Measurements from ENCODE around the gene SMPD4.
"Not testable (repeated sequence)": the region's sequence is repeated elsewhere in the genome, so short reads cannot be mapped to it uniquely, and the experiment has no call there.

Gene SMPD4

DNA sequence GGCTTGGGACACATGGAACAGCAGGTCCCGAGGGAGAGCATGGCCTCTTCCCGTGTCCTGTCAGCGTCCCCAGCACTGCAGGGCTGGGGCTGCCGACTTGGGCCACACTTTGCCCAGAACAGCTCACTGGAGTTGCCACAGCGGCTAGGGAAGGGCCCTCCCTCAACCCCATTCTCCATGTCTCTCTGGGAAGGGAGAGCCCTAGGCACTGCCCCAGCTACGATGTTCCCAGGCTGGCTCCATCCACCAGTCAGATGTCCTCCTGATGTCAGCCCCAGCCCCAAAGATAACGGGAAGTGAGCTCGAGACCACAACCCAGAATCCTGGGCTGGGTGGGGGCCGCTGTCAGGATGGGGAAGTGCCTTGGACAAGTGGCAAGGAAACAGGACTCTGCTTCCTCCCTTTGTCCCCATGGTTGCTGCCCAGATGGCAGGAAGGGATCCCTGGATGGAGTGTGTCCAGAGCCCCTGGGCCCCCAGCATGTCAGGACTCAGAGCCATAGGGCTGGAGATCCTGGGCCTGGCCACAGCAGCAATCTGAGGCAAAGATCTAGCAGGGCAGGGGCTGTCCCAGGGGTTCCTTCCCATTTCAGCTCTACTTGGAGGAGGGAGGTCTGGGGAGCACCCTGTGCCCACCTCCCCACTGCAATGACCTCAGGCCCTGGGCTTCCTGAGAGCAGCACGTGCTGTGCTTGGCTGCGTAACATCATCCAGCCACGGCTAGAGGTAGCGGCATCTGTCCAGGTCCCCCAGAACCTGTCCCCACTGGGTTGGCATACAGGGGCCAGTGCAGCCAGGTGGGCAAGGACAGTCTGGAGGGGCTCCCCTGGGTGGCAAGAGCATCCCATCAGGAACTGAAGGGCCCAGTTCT, 38.8 kb downstream of the SMPD4 start:
- not testable (repeated sequence) for DNase-seq (ENCODE audit: low read depth); H3K4me3 ChIP-seq (ENCODE audit: low read depth, low read length)

DNA sequence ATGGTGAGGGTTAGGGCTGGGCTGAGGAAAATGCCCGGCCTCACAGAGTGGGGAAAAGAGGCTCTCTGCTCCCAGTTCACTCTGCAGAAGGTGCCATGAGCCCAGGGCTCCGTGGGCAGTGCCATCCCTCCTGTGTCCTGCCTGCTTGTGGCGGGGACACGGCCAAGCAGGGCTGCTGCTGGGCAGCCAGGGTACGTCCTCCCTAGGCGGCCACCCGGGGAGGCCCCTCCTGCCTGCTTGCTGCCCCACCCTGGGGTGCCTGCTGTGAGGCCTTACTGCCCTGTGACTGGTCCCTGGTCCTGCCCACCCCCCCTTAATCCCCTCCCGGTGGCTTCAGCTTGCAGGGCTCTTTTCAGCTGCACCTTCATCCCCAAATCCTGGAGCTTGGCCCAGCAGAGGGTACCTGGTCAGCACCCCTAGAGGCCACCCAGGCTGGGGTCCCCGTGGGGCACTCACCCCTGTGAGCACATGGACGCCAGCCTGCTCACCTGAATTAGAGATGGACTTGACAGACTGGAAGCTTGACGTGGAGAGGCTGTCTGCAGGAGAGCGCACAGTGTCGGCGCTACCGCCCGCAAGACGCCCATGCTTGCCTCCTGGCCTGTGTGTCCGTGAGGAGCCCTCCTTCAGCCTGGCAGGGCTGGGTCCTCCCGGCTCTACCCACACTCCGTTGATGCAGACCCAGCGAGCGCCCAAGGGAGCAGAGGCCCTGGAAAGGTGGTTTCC, 39.6 kb downstream of the SMPD4 start:
- DNase-seq (ENCODE audit: low read depth); H3K4me3 ChIP-seq (ENCODE audit: low read depth, low read length): not testable (repeated sequence)

DNA sequence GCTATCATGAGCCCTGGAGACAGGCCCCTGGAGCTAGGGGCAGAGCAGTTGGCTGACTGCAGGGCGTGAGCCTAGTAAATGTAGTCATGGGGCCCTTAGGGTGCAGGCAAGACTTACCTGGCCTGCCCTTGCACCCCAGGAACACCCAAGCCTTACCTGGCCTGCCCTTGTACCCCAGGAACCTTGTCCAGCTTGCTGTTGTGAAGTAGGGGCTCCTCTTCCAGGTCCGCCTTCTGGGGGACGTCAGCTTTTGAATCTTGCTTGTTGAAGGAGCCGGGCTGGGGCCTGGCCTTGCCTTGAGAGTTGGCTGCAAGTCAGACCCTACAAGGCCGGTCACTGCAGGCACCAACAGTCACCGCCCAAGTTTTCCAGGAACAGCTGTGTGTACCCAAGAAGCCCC, 40.4 kb downstream of the SMPD4 start:
- H3K4me3 ChIP-seq (ENCODE audit: low read depth, low read length); DNase-seq (ENCODE audit: low read depth): not testable (repeated sequence)

DNA sequence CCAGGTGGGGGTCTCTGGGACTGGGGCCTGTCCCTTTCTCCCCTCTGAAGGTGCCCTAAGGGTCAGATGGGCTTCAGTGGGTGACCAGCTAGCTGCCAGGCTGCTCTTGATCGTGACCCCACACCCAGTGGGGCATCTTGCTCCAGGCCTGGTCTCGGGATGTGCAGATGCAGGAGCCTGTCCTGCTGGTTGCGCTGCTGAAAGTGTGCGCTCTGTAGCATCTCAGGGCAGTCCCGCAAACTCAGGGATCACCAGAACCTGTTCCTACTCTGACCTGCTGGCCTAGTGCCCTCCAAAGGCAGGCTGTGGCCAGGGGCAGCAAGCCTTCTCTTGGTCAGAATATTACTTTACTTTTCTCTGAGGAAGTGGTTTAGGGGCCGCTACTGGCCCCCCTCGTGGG, 40.9 kb downstream of the SMPD4 start:
- not testable (repeated sequence) for DNase-seq (ENCODE audit: low read depth); H3K4me3 ChIP-seq (ENCODE audit: low read depth, low read length)

DNA sequence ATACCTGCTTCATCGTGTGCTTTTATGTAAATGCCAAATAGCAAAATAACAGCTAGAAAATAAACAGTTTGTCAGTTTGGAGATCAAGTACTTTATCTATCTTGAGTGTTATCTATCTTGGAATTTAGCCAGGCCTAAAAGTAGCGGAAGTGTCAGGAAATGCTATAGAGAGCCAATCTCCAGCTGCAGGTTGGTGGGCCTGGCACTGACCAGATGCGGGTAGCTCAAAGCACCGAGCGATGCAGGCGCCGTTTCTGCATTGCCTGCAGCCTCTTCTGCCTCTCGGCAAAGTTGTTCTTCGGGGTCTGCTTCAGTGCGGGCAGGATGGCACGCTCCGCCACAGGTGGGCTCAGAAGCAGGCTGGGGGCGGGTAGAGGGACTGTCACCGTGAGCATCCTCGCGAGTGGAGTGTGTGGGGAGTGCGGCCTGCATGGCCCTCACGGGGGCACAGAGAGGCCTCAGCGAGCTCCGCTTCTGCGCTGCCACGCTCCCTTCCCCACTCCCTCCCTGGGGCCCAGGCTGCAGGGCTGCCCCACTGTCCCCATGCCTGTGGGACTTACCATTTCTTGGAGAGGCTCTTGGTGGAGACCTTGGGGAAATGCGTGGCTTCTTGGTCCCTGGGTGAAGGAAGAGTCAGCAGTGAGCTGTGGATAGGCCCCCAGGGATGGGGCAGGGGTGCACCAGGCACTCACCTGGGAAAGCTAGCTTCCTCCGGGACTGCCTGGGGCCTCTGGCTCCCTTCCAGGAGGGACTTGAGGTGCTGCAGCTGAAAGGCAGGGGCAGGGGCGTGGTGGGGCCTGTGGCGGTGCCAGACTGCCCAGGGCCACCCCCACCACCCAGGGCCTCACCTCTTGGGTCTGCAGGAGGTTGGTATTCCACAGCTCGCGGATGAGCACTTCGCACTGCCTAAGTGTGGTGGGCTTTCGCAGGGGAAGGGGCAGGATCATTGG, 41.8 kb downstream of the SMPD4 start:
- DNase-seq (ENCODE audit: low read depth); H3K4me3 ChIP-seq (ENCODE audit: low read depth, low read length): not testable (repeated sequence)

DNA sequence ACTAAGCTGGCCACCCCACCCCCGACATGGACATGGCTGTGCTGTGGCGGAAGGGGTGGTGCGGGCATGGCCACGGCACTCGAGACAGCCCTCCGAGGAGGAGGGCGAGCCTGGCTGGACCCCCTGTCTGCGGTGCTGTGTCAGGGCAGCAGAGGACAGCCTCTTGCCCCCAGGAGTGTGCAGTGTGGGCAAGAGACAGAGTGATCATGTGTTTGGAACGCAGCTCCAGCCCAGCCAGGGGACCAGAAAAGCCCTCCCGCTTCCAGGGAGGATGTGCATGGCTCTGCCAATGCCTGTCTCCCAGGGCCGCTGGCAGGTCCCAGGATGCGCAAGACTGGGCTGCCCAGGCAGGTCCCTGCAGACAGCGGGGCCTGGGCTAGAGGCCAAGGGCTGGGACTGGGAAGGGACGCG, 42.6 kb downstream of the SMPD4 start:
- not testable (repeated sequence) for DNase-seq (ENCODE audit: low read depth)

DNA sequence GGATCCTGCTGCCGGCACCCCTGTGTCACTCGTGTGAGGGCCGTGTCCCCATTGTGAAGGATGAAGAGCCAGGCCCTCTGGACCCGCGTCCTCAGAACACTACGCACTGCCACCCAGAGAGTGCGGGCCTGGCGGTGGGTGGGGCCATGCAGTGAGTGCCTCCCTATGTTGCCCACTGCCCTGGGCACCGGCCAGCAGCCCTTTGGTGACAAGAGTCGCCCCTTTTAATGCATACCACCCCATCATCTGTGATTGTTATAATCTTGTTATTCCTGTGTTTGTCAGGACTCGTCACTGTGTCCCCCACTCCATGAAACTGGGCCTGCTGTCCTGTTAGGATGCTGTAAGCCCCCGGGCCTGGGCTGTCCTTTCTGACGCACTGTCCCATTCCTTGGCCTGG, 43.1 kb downstream of the SMPD4 start:
- not testable (repeated sequence) for DNase-seq (ENCODE audit: low read depth); H3K4me3 ChIP-seq (ENCODE audit: low read depth, low read length)

More for the DNA sequence above, 42.6 kb downstream of the SMPD4 start:
- H3K4me3 ChIP-seq (ENCODE audit: low read depth, low read length), result not testable (repeated sequence)

DNA sequence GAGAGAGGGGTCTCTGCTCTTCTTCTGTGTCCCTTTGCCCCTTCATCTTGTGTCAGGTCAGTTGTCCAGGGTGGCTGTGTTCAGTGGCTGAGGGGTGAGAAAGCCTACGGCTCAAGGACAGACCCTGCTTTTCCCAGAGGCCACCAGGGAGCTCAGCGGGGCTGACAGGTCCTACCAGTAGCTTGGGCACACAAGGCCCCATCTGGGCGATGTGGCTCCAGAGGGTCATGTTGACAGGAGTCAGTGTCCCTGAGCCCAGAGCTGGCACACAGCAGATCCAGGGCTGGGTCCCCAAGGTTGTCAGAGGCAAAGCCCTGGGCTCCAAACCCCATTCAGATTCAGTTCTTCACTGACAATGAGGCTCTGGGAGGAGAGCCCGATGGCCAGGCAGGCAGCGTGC, 44.3 kb downstream of the SMPD4 start:
- not testable (repeated sequence) for DNase-seq (ENCODE audit: low read depth); H3K4me3 ChIP-seq (ENCODE audit: low read depth, low read length)

DNA sequence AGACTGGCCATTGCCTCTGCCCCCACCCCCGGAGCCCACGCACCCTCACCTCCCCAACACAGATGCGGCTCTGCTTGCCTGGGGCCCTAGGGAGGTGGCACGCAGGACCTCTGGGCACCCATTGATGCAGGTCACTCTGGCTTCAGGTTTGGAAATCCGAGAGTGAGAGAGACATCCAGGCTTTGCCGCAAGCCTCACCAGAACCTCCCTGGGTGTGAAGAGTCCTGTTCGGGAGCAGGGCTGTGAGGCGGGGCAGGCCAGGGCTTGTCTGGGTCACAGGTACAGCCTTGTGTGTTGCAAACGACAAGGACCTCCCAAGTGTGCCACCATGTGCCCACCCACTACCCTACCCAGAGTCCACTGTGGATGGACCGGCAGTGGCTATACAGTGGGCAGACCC, 44.9 kb downstream of the SMPD4 start:
- H3K4me3 ChIP-seq (ENCODE audit: low read depth, low read length); DNase-seq (ENCODE audit: low read depth): not testable (repeated sequence)

DNA sequence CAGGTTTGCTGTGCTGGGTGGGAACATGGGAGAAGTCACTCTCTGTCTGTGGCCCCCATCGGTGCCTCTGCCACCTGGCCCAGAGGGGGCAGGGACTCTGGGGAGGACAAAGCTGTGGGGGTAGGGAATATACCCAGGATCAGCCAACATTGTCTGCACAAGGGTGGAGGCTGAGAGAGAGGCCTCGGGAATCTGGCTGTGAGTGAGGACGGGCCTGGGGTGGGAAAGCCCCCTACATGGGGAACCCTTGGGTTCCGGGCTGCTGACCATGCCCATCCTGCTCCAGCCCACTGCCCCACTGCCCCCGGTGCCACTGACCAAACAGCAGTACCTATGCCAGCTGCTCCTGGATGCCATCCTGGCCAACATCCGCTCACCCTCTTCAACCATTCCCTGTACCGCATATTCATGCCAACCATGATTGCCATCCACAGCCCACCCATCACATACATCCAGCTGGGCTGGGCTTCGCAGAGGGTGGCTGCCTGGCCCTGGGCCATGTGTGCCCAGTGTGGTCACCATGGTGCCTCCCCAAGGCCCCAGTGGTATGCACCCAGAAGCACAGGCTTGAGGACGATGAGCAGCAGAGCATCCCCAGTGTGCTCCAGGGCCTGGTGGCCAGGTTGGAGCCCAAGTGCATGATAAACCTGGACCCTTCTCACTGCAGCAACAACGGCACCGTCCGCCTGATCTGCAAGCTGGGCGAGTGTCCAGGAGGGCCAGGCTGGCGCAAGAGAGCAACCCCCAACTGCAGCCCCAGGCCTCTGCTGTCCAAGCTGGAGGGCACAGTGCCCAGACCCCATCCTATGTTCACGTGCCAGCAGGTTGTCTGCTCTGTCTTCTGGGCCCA, 45.5 kb downstream of the SMPD4 start:
- DNase-seq (ENCODE audit: low read depth), result no peak
- TF ChIP-seq MYC (IDR thresholded peaks at IDR 0.05; ENCODE audit: low read depth, low read length) (no peak), POLR2A (IDR thresholded peaks at IDR 0.05; ENCODE audit: extremely low read depth, insufficient read length) (no peak)
- TF ChIP-seq, protein P1, sequence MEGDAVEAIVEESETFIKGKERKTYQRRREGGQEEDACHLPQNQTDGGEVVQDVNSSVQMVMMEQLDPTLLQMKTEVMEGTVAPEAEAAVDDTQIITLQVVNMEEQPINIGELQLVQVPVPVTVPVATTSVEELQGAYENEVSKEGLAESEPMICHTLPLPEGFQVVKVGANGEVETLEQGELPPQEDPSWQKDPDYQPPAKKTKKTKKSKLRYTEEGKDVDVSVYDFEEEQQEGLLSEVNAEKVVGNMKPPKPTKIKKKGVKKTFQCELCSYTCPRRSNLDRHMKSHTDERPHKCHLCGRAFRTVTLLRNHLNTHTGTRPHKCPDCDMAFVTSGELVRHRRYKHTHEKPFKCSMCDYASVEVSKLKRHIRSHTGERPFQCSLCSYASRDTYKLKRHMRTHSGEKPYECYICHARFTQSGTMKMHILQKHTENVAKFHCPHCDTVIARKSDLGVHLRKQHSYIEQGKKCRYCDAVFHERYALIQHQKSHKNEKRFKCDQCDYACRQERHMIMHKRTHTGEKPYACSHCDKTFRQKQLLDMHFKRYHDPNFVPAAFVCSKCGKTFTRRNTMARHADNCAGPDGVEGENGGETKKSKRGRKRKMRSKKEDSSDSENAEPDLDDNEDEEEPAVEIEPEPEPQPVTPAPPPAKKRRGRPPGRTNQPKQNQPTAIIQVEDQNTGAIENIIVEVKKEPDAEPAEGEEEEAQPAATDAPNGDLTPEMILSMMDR (IDR thresholded peaks at IDR 0.05; ENCODE audit: low read depth, low read length), result no peak
- TF ChIP-seq, protein P2, sequence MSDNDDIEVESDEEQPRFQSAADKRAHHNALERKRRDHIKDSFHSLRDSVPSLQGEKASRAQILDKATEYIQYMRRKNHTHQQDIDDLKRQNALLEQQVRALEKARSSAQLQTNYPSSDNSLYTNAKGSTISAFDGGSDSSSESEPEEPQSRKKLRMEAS (IDR thresholded peaks at IDR 0.05; ENCODE audit: low read depth, low read length), result no peak
- H3K4me3 ChIP-seq (ENCODE audit: low read depth, low read length), result no peak overlapping the region

DNA sequence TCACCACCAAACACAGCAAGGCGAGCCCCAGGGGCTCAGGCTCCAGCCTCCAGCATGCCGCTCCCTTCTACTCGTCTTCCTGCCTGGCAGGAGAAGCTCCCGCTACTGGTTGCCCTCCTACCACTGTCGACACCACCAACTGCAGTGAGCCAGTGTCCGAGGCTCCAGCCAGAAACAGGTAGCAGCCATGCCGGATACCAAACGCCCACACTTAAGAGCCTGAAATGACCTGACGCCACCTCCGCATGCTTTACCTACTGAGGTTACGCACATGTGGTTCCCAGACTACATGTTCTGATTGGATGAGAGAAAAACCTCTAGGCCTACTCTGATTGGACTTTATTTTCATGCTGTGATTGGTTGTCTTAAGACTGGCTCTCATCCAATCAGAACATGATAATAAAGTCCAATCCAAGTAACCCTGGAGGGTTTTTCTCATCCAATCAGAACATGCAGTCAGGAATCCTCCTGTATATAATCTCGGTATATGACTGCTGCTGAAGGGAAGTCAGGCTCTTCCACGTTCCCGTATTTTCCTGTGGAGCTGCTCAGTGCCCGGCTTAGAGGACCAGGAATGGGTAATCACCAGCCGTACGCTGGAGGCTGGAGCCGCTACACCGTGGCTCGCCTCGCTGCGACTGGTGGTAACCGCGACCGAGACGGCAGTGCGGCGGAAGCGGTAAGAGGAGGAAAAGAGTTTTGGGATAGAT, 52.1 kb downstream of the SMPD4 start, which contains the start of gene POTEF:
POTEF (minus strand) TSS at position 103 of the 710 bp plus-strand sequence. CDS start 8,707 bp downstream, outside the sequence.
- not testable (repeated sequence) for H3K4me3 ChIP-seq (ENCODE audit: low read depth, low read length); DNase-seq (ENCODE audit: low read depth)

DNA sequence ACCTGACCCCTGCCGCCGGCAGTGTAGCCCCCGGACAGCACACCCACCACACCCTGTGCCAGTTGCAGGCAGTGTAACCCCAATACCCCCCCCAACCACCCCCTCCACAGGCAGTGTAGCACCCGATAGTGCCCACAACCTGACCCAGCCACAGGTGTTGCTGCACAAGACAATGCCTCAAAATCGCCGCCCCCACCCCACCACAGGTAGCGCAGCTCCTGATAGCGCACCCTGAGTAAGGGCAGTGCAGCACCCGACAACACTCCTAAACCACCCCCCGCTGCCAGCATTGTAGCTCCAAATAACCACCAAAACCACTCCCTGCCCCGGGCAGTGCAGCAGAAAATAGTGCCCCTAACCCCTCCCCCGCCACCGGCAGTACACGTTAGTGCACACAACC, 52.9 kb downstream of the SMPD4 start:
- not testable (repeated sequence) for H3K4me3 ChIP-seq (ENCODE audit: low read depth, low read length); DNase-seq (ENCODE audit: low read depth)

DNA sequence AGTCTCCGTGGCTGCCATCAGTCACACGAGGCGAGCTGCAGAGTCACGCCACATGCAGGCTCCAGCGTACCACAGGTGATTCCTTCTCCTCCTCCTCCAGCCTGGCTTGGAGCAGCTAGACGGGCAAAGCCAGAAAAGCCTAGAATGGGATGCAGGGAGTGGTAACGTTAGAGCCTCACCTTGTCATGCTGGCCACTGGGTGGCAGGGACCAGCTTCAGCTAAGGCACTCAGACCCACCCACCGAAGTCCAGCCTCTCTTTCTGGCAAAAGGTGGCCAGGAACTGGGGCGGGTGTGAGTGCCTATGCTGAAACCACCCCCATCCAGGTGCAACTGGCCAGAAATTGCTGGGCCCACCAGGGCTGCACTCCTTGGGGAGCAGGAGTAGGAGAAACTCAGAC, 53.7 kb downstream of the SMPD4 start:
- not testable (repeated sequence) for H3K4me3 ChIP-seq (ENCODE audit: low read depth, low read length); DNase-seq (ENCODE audit: low read depth)

DNA sequence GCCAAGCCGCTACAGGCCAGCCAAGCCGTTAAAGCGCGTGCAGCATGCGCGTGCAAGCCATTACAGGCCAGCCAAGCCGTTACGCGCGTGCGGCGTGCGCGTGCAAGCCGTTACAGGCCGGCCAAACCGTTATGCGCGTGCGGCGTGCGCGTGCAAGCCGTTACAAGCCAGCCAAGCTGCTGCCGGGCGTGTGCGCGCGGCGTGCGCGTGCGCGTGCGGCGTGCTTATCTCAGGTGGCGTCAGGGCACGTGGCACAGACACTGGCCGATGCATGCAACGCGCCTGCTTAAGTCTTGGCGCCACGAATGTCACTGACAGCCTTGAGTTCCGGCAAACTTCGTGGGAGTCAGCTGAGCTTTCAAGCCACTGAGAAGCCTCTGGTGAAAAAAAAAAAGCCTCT, 60.5 kb downstream of the SMPD4 start:
- not testable (repeated sequence) for H3K4me3 ChIP-seq (ENCODE audit: low read depth, low read length); DNase-seq (ENCODE audit: low read depth)
